ENCODE measurements around the gene SRPK2.

GRCh38 chr7:105391429-105391828 lies 2.7 kb upstream of the SRPK2 start:
- TF ChIP-seq POLR2A (IDR thresholded peaks at IDR 0.05) (no peak), CTCF (IDR thresholded peaks at IDR 0.05) (no peak)

All from testis (tissue), 2 donors.